Adrenal gland (tissue), 5 donors: ENCODE measurements around the gene KRTAP10-9.

Experiments
- POLR2A ChIP-seq, 2 donors: fragments of 450-650 bp; IDR thresholded peaks; one replicate each; pipeline ENCODE4 v1.6.1; 2017; ENCODE audit warnings: antibody characterized with exemption in 2 of 2, mild to moderate bottlenecking in 2 of 2, moderate library complexity in 1 of 2
- TF ChIP-seq, protein P1 (sequence below), 6 experiments: fragments of 450-650 bp in 4 of 6; fragments of 200-600 bp in 2 of 6; sonication (generic) in 1 of 6; IDR thresholded peaks; 1 replicate in 5 of 6; 2 replicates in 1 of 6; pipeline versions ENCODE4 v1.5.1 to v1.8.0; 2016 to 2021; ENCODE audit warnings: antibody characterized with exemption in 6 of 6, mild to moderate bottlenecking in 2 of 6, moderate library complexity in 1 of 6
- donor health status: DM: no; HTN: no; CAD: no.

DNA sequence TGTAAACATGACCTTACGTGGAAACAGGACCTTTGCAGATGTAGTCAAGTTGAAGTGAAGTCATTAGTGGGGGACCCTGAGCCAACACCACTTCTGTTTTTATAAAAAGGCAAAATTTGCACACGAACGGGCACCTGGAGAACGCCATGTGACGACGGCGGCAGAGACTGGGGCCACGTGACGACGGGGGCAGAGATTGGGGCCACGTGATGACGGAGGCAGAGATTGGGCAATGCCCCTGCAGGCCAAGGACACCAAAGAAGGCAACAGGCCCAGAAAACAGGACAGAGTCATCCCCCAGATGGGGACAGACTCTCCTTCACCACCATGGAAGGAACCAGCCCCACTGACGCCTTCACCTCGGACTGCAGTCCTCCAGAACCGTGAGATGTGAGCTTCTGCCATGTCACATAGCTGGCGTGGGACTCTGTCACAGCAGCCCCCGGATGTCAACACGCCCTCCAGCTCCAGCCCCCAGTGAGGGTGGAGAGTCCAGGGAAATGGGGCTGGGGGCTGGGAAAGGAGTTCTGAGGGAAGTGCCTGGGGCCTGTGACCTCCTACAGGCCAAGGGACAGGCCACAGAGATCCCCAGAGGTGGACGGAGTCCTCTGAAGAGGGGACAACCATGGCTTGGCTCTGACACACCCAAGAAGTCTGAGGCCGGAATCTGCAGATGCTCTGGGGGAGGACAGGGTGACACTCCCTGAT is 23.5 kb downstream of the KRTAP10-9 start:
- TF ChIP-seq, protein P1, sequence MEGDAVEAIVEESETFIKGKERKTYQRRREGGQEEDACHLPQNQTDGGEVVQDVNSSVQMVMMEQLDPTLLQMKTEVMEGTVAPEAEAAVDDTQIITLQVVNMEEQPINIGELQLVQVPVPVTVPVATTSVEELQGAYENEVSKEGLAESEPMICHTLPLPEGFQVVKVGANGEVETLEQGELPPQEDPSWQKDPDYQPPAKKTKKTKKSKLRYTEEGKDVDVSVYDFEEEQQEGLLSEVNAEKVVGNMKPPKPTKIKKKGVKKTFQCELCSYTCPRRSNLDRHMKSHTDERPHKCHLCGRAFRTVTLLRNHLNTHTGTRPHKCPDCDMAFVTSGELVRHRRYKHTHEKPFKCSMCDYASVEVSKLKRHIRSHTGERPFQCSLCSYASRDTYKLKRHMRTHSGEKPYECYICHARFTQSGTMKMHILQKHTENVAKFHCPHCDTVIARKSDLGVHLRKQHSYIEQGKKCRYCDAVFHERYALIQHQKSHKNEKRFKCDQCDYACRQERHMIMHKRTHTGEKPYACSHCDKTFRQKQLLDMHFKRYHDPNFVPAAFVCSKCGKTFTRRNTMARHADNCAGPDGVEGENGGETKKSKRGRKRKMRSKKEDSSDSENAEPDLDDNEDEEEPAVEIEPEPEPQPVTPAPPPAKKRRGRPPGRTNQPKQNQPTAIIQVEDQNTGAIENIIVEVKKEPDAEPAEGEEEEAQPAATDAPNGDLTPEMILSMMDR (IDR thresholded peaks at IDR 0.05) = no peak
- TF ChIP-seq POLR2A (IDR thresholded peaks at IDR 0.05) = no peak
